T-helper 1 cell treated with Interleukin-12 subunit alpha and Interleukin-12 subunit beta and Interleukin-4 antibody, amounts not matched to agents 30 μg/mL and 1 μg/mL, for 36 hours (primary cell): ENCODE results near the gene WDR59.

Experiments
- H3K27ac Mint-ChIP-seq: one replicate; pipeline ENCODE4 v1.8.0; 2021; ENCODE audit warnings: mild to moderate bottlenecking, mixed read lengths
- H3K27me3 Mint-ChIP-seq: one replicate; pipeline ENCODE4 v1.8.0; 2021; ENCODE audit warnings: low read depth, mixed read lengths
- H3K36me3 Mint-ChIP-seq: one replicate; pipeline ENCODE4 v1.8.0; 2021; ENCODE audit warnings: low read depth, mixed read lengths
- H3K4me1 Mint-ChIP-seq: one replicate; pipeline ENCODE4 v1.8.0; 2021; ENCODE audit warnings: low read depth, mixed read lengths
- H3K4me3 Mint-ChIP-seq: one replicate; pipeline ENCODE4 v1.8.0; 2021; ENCODE audit warnings: mild to moderate bottlenecking, moderate library complexity, mixed read lengths
- H3K9me3 Mint-ChIP-seq: one replicate; pipeline ENCODE4 v1.8.0; 2021; ENCODE audit warnings: mixed read lengths

WDR59 gene

DNA sequence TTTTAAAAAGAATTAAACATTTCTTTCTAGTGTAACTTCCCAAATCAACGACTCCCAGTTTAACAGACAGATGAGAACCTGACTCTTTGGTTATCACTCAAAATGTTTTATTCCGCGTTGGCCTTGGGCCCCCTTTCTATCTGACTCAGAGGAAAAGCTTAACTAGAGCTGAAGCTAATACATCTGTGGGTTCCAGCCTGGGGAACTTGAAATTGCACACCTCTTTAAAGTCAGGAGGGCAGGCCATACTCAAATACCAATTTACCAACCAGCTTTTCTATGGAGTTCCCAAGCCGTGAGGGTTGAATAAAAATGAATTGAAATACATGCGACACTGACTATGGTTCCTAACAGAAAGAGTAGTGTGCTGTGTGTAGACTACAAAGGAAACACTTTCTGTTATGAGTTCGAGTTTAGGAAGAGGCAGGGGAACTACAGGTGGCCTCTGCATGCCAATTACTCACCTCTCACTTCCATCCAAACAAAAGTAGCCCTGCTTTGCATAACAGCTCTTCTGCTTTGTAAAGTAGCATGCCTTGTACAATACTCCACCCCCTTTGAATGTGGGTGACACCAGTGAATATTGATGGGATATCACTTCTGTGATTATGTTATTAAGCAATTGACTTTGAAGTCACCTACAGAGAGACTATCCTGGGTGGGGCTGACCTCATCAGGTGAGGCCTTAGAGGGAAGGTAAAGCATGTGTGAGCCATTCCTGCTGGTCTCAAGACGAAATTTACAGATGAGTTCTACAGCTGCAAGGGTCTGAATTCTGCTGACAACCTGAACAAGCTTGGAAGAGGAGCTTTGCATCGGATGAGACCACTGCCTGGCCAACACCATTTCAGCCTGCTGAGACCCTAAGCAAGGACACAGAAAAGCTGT is 92.1 kb downstream of the WDR59 start:
- Mint-ChIP-seq H3K36me3 (peaks cover 43% of the 10 kb centered on the region), H3K27ac (no peak overlapping the region), H3K4me3 (no peak overlapping the region), H3K4me1 (peaks cover 4% of the 10 kb centered on the region), H3K27me3 (no peaks in the 10 kb centered on the region), H3K9me3 (no peaks in the 10 kb centered on the region)

- Mint-ChIP-seq H3K36me3 (peaks cover 46% of the 10 kb centered on the region), H3K27ac (no peak overlapping the region), H3K27me3 (no peaks in the 10 kb centered on the region), H3K4me1 (peaks cover 4% of the 10 kb centered on the region), H3K9me3 (no peaks in the 10 kb centered on the region), H3K4me3 (no peak overlapping the region)
Measured at GRCh38 chr16:74888888-74889287, 96.0 kb downstream of the WDR59 start.

DNA sequence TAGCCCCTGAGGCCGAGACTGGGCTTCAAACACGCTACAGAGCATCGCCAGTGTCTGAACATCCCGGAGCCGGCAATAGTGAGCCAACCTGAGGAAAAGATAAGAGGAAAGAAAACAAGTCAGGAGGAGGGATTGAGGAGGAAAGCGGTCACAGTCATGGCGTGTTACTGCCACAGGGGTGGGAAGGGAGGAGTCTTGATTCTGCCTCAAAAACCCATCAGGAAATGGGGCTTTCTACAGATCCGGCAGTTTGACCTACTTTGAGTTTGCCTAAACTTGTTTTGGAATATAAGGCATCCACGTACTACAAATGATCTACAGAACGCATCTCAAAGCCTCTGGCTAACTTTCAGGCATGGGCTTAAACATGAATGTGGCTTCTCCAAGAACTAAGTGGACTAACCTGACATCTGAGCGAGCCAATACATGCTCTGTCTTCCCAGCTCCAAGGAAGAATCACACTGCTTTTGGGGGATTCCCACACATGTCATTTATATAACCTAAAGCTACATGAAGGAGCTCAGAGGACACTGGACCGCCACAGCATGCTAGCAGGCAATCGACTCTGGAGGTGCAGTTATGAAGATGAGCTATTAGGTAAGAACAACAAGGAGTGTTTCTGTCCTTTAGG is 96.6 kb downstream of the WDR59 start:
- Mint-ChIP-seq H3K36me3 (peaks cover 48% of the 10 kb centered on the region), H3K27me3 (no peaks in the 10 kb centered on the region), H3K27ac (no peak overlapping the region), H3K9me3 (no peaks in the 10 kb centered on the region), H3K4me3 (no peak overlapping the region), H3K4me1 (peaks cover 4% of the 10 kb centered on the region)

GRCh38 chr16:74887084-74887483 is 97.8 kb downstream of the WDR59 start:
- no peaks in the 10 kb centered on the region for H3K27me3 Mint-ChIP-seq
- H3K36me3 Mint-ChIP-seq, result peaks cover 45% of the 10 kb centered on the region
- H3K9me3 Mint-ChIP-seq, result no peaks in the 10 kb centered on the region
- H3K4me1 Mint-ChIP-seq, result peaks cover 4% of the 10 kb centered on the region
- no peak overlapping the region for H3K4me3 Mint-ChIP-seq
- no peak overlapping the region for H3K27ac Mint-ChIP-seq

DNA sequence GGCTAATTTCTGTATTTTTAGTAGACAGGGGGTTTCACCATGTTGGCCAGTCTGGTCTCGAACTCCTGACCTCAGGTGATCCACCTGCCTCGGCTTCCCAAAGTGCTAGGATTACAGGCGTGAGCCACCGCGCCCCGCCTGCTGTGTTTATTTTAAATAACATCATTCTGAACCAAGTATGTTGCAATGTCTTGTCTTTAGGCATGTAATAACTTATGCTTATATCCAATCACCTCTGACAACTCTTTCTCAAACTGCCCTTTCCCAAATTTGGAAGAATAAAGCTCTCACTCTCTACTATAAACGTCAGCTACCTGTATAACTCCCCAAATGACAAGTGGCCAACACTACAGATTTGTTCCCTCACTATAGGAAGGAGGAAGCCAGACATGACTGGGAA is 107.2 kb downstream of the WDR59 start:
- Mint-ChIP-seq H3K36me3 (peaks cover 21% of the 10 kb centered on the region), H3K27ac (no peak overlapping the region)

GRCh38 chr16:74874912-74875546 is 109.9 kb downstream of the WDR59 start:
- H3K27me3 Mint-ChIP-seq, result no peaks in the 10 kb centered on the region
- peaks cover 9% of the 10 kb centered on the region for H3K4me1 Mint-ChIP-seq
- H3K36me3 Mint-ChIP-seq, result peaks cover 19% of the 10 kb centered on the region
- peak overlapping the region; percentile 33 for H3K27ac Mint-ChIP-seq
- H3K9me3 Mint-ChIP-seq, result no peaks in the 10 kb centered on the region
- no peak overlapping the region for H3K4me3 Mint-ChIP-seq

More for the DNA sequence above, 107.2 kb downstream of the WDR59 start:
- Mint-ChIP-seq H3K4me3 (no peak overlapping the region), H3K27me3 (no peaks in the 10 kb centered on the region), H3K4me1 (peaks cover 9% of the 10 kb centered on the region), H3K9me3 (no peaks in the 10 kb centered on the region)

- H3K27ac Mint-ChIP-seq, result peak overlapping the region; percentile 10
- H3K27me3 Mint-ChIP-seq, result no peaks in the 10 kb centered on the region
- H3K4me3 Mint-ChIP-seq, result no peak overlapping the region
- peaks cover 15% of the 10 kb centered on the region for H3K36me3 Mint-ChIP-seq
- H3K9me3 Mint-ChIP-seq, result no peaks in the 10 kb centered on the region
- peaks cover 9% of the 10 kb centered on the region for H3K4me1 Mint-ChIP-seq
Measured at GRCh38 chr16:74874123-74874522, 110.8 kb downstream of the WDR59 start.

DNA sequence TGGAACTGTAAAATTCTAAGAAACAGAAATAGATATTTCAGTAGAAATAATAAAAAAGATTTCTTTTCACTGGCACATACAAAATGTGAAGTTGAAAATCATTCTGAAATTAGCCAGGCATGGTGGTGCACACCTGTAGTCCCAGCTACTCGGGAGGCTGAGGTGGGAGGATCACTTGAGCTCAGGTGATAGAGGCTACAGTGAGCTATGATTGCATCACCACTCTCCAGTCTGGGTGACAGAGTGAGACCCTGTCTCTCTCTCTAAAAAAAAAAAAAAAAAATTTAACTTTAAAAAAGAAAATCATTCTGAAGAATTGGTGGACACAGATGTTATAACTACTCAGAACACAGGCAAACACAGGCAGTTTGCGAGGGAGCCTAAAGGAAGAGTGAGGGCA is 112.6 kb downstream of the WDR59 start:
- Mint-ChIP-seq H3K4me1 (peaks cover 23% of the 10 kb centered on the region), H3K36me3 (peaks cover 18% of the 10 kb centered on the region), H3K27ac (no peak overlapping the region), H3K27me3 (no peaks in the 10 kb centered on the region), H3K4me3 (no peak overlapping the region), H3K9me3 (no peaks in the 10 kb centered on the region)

GRCh38 chr16:74871608-74872007 is 113.3 kb downstream of the WDR59 start:
- Mint-ChIP-seq H3K4me3 (no peak overlapping the region), H3K4me1 (peaks cover 23% of the 10 kb centered on the region), H3K9me3 (no peaks in the 10 kb centered on the region), H3K36me3 (peaks cover 18% of the 10 kb centered on the region), H3K27ac (no peak overlapping the region), H3K27me3 (no peaks in the 10 kb centered on the region)

DNA sequence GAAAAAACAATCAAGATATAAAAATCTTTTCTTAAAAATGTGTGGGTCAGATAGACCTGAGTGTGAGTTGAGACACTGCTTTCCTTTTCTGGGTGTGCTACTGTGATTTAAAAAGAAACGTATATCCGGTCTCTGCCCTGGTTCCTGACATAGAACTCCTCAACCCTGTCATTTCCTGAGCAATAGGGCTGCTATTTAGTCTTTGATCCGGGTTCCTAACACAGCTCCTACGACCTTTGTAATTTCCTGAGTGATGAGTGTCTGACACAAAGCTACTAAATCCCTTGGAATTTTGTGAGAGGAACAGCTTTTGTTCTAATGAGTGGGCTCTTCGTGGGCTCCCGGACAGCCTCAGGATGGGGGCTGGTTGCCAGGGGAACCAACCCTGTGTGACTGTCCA is 116.4 kb downstream of the WDR59 start:
- peak overlapping the region; percentile 37 for H3K4me3 Mint-ChIP-seq
- peaks cover 17% of the 10 kb centered on the region for H3K4me1 Mint-ChIP-seq
- H3K9me3 Mint-ChIP-seq, result no peaks in the 10 kb centered on the region
- peak overlapping the region; percentile 78 for H3K27ac Mint-ChIP-seq
- H3K27me3 Mint-ChIP-seq, result no peaks in the 10 kb centered on the region
- peaks cover 9% of the 10 kb centered on the region for H3K36me3 Mint-ChIP-seq

GRCh38 chr16:74868035-74868434 is 116.9 kb downstream of the WDR59 start:
- peaks cover 5% of the 10 kb centered on the region for H3K36me3 Mint-ChIP-seq
- peaks cover 17% of the 10 kb centered on the region for H3K4me1 Mint-ChIP-seq
- H3K27me3 Mint-ChIP-seq, result no peaks in the 10 kb centered on the region
- H3K4me3 Mint-ChIP-seq, result no peak overlapping the region
- H3K9me3 Mint-ChIP-seq, result no peaks in the 10 kb centered on the region
- H3K27ac Mint-ChIP-seq, result peak overlapping the region; percentile 18

GRCh38 chr16:74867281-74867849 is 117.6 kb downstream of the WDR59 start:
- Mint-ChIP-seq H3K4me3 (no peak overlapping the region), H3K27ac (peak overlapping the region; percentile 18), H3K4me1 (peaks cover 17% of the 10 kb centered on the region), H3K36me3 (peaks cover 4% of the 10 kb centered on the region), H3K27me3 (no peaks in the 10 kb centered on the region), H3K9me3 (no peaks in the 10 kb centered on the region)

DNA sequence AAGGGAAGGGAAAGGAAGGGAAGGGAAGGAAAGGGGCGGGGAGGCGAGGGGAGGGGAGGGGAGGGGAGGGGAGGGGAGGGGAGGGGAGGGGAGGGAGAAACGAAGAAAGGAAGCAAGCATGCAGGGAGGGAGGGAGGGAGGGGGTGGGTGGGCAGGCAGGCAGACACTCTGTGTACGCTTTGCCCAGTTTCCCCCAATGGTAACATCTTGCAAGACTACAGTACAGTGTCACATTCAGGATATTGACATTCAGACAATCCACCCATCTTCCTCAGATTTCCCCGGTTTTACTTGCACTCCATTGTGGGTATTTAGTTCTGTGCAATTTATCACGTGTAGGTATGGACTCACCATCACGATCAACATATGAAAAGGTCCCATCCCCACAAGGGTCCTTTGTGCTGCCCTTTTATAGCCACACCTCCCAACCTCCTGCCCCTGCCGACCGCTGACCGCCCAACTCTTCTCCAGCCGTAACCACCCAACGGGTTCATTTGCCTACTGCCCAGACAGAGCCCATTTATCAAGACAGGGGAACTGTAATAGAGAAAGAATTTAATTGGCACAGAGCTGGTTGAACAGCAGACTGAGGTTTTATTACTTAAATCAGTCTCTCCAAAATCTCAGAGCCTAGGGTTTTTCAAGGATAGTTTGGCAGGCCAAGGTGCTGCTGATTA is 118.9 kb downstream of the WDR59 start:
- no peak overlapping the region for H3K4me3 Mint-ChIP-seq
- H3K36me3 Mint-ChIP-seq, result peaks cover 4% of the 10 kb centered on the region
- H3K27ac Mint-ChIP-seq, result no peak overlapping the region
- H3K9me3 Mint-ChIP-seq, result no peaks in the 10 kb centered on the region
- peaks cover 17% of the 10 kb centered on the region for H3K4me1 Mint-ChIP-seq
- no peaks in the 10 kb centered on the region for H3K27me3 Mint-ChIP-seq

DNA sequence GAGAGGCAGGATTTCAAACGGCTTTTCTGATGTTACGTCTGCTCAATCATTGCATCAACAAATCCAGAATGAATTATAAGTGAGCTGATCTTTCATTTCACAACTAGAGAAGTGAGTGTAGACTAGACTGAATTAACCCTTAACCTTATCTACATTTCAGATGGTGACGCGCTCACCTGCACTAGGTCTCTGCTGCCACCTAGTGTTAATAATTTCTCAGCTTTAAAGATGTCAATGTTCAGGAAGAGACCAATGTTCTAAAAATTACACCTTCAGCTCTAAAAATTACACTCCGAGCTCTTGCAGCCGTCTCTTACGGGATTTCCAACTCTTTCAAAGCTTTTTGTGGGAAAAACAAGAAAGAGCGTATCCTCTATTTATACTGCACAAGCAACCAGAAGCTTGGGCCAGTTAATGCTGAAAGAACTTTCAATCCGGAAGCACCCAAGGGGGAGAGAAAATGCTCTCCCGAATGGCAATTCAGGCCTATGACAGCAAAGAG is 122.1 kb downstream of the WDR59 start:
- Mint-ChIP-seq H3K4me3 (no peak overlapping the region), H3K27me3 (peaks cover 5% of the 10 kb centered on the region), H3K36me3 (peaks cover 2% of the 10 kb centered on the region), H3K9me3 (no peaks in the 10 kb centered on the region), H3K4me1 (peaks cover 6% of the 10 kb centered on the region), H3K27ac (no peak overlapping the region)
